ENCODE data around the gene SEMA4D. TPM values are rescaled to one million over a fixed set of nuclear protein-coding genes. Genes with fewer than 3 reads are reported as not detected.
"Not testable (repeated sequence)": the region's sequence is repeated elsewhere in the genome, so short reads cannot be mapped to it uniquely, and the experiment has no call there.

SEMA4D gene
- total RNA-seq, 1 donor from 2014 or later, result 54.3 TPM

GRCh38 chr9:89357331-89358197, 140.3 kb downstream of the SEMA4D start:
- DNase-seq (ENCODE audit: low spot score), result no peak

DNA sequence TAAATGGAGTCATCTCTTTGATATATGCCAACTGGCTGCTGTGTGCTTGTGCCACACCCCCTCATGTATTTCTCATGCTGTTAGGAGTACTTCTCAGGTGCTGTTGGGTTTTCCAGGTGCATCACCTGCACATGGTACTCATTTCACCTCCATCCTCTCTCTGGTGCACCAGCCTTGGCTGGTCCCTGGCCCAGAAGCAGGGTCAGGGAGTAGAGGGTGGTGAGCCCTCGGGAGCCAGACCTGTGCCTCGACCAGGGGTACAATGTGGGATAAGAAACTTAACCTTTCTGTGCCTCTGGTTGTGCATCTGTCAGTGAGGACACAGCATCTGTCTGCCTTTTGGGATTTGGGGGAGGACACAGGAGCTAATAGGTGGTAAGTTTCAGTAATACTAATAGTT, 141.1 kb downstream of the SEMA4D start:
- no peak for DNase-seq (ENCODE audit: low spot score)

- no peak for DNase-seq (ENCODE audit: low spot score)
Observed at GRCh38 chr9:89354471-89354870, 143.4 kb downstream of the SEMA4D start.

GRCh38 chr9:89353989-89354388, 143.9 kb downstream of the SEMA4D start:
- DNase-seq (ENCODE audit: low spot score), result no peak

GRCh38 chr9:89352874-89353649, 144.9 kb downstream of the SEMA4D start:
- no peak for DNase-seq (ENCODE audit: low spot score)

DNA sequence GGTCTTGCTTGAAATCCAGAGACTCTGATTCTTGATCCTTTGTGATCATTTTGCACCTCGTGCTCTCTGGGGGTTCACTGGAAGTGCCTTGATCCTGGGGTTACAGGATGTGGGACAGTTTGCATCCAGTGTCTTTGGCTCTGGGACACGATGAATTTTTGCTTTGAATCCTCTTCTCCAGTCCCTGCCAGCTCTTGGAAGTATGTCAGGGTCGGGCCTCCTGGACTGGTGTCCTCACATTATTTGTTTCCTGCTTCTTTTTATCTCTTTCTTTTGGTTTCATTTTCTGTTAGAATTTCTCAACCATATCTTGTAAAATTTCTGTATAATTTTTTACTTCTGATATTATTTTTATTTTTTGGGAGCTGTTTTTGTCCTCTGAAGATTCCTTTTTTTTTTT, 145.5 kb downstream of the SEMA4D start:
- no peak for DNase-seq (ENCODE audit: low spot score)

DNA sequence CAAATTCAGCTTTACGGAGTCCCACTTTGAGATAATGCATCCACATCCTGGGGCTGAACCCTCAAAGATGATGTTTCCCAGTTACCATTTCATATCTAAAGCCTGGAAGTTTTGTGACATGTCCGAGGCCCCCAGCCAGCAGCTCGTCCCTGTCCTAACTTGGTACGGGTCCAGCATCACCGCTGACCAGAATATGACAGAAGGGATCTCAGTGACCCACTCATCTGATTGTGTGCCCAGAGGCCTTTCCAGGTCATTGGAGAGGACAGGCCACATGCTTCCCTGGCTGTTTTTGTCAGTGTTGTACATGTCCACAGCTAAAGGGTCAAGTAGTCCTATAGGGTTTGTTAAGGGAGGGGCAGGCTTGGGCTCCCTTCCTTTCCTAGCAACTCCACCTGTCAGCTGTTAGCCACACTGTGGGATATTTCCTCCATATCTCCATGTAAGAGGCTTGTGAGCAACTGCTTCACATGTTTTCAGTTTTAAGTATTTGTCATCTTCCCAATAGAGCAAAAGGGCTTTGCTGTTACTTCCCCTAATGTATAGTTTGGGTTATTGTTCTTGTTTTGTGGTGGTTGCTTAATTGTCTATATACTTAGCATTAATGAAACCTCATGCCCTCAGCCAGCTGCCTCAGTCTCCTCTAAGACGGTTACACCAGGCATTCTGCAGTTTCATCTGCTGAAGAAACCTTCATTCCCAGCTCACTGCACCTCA, 146.2 kb downstream of the SEMA4D start:
- DNase-seq (ENCODE audit: low spot score), result no peak

- DNase-seq (ENCODE audit: low spot score), result no peak
Observed at GRCh38 chr9:89350988-89351557, 146.8 kb downstream of the SEMA4D start.

DNA sequence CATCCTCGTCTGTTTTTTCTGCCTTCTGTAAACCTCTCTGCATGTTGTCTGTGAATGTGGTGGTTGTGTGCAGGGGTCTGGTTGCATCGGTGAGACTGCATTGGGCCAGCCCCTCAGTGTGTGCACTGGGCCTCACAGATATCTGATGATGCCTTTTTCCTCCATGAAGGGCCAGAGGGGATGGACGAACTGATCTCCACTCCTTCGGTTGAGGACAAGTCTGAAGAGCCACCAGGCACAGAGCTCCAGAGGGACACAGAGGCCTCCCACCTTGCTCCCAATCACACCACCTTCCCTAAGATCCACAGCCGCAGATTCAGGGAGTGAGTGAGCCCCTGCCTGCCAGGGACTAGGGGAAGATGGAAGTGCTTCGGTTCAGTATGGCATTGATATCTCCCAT, 148.3 kb downstream of the SEMA4D start:
- no peak for DNase-seq (ENCODE audit: low spot score)

- DNase-seq (ENCODE audit: low spot score), result no peak
Observed at GRCh38 chr9:89347651-89348050, 150.3 kb downstream of the SEMA4D start.

GRCh38 chr9:89346696-89347095, 151.2 kb downstream of the SEMA4D start:
- DNase-seq (ENCODE audit: low spot score), result no peak

GRCh38 chr9:89345476-89345875, 152.4 kb downstream of the SEMA4D start:
- DNase-seq (ENCODE audit: low spot score), result no peak

GRCh38 chr9:89343812-89344211, 154.1 kb downstream of the SEMA4D start:
- DNase-seq (ENCODE audit: low spot score), result not testable (repeated sequence)

DNA sequence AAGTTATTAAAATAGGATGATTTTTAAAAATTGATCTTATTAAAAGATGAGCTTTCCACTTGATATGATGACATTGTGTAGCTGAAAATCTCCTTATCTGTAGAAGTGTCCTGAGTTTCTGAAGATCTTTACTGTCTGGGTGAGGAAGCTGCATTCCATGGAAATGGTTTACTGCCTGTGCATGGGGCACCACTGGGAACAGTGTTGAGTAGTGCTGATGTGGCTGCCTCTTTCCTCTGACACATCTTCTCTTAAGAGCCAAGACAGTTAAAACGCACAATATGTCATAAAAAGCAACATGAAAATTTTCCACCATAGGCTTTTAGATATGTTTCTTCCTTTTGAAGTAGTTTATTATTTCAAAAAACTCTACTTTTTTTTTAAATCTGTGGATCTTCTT, 155.0 kb downstream of the SEMA4D start:
- DNase-seq (ENCODE audit: low spot score), result no peak

DNA sequence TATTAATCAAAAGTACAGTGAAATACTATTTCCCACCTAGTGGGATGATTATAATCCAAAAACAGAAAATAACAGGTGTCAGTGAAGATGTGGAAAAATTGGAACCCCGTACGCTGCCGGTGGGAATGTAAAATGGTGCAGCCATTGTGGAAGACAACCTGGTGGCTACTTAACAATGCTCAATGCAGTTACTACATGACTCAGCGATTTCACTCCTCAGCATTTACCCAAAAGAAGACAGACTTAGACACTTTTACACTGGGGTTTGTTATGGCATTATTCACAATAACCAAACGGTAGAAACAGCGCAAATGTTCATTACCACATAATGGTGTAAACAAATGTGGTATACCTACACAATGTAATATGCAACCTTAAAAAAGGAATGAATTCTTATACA, 155.7 kb downstream of the SEMA4D start:
- DNase-seq (ENCODE audit: low spot score), result no peak

GRCh38 chr9:89340332-89340731, 157.6 kb downstream of the SEMA4D start:
- DNase-seq (ENCODE audit: low spot score), result no peak

DNA sequence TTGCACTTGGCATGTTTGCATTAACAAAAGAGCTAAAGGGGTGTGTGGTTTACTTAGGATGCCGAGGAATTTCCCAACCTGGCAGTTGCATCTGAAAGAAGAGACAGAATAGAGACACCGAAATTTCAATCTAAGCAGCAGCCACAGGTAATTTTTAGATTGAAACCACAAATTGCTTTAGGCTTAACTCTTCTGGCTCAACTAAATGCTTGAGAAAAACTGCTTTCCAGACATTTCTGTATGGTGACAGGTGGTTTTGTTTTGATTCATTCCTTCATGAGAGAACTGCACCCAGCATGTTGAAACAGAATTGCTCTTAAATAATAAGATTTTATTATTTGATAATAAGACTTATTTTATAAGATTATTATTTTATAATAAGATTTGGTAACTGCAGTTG, 158.1 kb downstream of the SEMA4D start:
- no peak for DNase-seq (ENCODE audit: low spot score)

DNA sequence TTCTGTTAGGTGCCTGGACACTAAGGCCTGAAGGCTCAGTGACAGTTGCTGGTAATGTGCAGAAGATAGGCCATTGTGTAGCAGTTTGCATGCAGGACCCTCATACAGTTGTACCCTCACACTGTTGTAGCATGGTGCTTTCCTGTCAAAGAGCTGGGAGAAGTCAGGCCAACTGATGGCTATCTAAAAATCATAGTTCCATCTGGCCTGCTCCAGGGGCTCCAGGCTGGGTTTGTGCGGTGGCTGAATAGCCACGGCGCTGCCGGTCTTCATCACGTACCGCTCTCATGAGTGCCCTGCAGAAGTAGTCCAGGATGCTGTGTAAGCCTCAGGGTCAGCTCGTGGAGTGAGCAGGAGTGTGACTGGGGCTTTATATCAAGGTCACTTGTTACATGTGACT, 167.4 kb downstream of the SEMA4D start:
- no peak for DNase-seq (ENCODE audit: low spot score)

GRCh38 chr9:89329917-89330316, 168.0 kb downstream of the SEMA4D start:
- no peak for DNase-seq (ENCODE audit: low spot score)

DNA sequence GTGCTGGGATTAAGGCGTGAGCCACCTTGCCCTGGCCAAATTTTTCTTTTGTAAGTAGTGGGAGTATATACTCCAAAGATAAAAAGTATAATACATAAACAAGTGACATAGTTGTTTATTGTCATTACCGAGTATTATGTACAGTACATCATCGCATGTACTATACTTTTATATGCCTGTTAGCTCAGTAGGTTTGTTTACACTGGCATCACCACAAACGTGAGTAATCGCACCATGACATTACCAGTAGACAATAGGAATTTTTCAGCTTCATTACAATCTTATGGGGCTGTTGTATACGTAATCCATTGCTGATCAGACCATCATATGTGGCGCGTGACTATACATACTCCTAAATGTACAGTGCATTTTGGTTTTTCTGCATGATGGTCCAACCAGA, 169.8 kb downstream of the SEMA4D start:
- no peak for DNase-seq (ENCODE audit: low spot score)

- no peak for DNase-seq (ENCODE audit: low spot score)
Observed at GRCh38 chr9:89325733-89326132, 172.2 kb downstream of the SEMA4D start.

DNA sequence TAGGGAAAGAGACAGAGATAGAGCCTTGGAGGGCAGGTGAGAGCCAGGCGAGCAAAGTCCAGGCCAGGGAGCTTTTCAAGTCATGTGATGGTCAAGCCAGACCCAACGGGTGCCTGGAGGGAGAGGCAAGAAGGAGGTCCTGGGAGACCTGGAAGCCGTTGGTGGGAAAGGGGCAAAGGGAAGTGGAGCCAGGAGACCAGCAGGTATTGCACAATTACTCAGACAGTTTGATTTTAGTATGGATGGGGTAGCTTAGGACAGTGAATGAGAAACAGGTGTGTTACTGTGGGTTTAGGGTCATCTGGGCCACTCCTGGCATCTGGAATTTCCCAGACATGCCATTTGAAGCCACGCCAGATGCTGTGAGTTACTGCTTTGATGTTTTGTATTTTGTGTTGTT, 174.5 kb downstream of the SEMA4D start:
- no peak for DNase-seq (ENCODE audit: low spot score)
